ENCODE results near the gene CAPN15. TPM values are rescaled to one million over a fixed set of nuclear protein-coding genes. Genes with fewer than 3 reads are reported as not detected.

Gene CAPN15
- total and polyA plus RNA-seq, 2 of the 4 experiments (the other 2 are of a cell fraction), result 9.3 to 24.3 TPM

DNA sequence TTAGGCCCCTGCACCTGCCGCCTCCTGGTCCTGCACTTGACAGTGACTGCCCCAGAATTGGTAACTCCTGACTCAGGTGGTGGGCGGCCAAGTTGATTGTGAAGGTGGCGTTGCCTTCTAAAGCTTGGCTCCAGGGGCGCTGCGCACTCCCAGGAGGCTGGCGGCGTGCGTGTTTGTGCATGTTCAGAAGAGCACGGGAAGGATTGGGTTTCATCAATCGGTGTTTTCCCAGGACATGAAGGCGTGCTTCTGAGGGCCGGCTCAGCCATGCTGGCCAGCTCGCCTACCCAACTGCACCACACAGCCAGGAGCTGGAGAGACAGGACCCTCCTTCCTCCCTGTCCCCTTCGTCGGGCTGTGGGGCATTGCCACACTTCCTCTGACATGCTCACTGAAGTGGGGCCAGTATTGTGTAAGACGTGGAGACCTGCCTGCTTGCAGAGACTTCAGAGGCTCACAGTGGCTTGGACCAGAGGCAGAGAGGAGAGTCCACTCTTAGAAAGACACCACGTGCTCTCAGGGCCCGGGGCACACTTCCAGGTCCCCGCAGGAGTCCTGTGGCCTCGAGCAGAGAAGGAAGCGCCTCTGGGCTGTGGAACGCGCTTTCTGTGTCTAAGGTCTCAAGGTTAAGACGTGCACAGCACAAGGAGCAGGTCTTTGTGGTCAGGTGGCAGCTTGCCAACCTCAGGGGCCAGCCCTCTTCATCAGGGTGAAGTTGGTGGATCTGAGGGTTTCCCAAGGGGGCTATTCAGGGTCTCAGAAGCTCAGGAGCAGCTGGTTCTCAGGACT, 65.2 kb downstream of the CAPN15 start:
- H3K23ac ChIP-seq (ENCODE audit: low read depth, low read length), result no peak overlapping the region
- ChIA-PET CTCF (no interaction called here), POLR2A (ENCODE audit: unreplicated experiment) (interaction anchor here (0.5 kb wide), 1 partner anchor 51 kb away, joined by 20 read pairs; no protein-coding TSS in a partner anchor)
- H4K91ac ChIP-seq (ENCODE audit: insufficient read depth, low read depth, low read length), result no peak overlapping the region
- no peak overlapping the region for H2AFZ ChIP-seq (replicated peaks; ENCODE audit: low read length, poor library complexity)
- H2BK120ac ChIP-seq (ENCODE audit: low read depth, low read length), result no peak overlapping the region
- ATAC-seq (ENCODE audit: low read depth) (no peak), DNase-seq (no peak)
- H2AK9ac ChIP-seq (replicated peaks; ENCODE audit: low read depth, low read length, poor library complexity), result peak overlapping the region; percentile 5
- no peak overlapping the region for H4K5ac ChIP-seq (ENCODE audit: low read depth, low read length)
- peaks cover 31 to 82% of the 10 kb centered on the region in 2 experiments; a peak in 3 of 4 replicates for H3K79me1 ChIP-seq (ENCODE audit: low read depth in 1 of 2, low read length in 2 of 2)
- H3K9me1 ChIP-seq (ENCODE audit: insufficient read depth, low read length), result peaks cover 12% of the 10 kb centered on the region; the same call in 1 of the 2 replicates
- 94% methylated on average over 12 of the region's 24 CpGs; no CpG with 5 or more reads in 1 of the 2 experiments for WGBS, 2 experiments (ENCODE audit: extremely low coverage in 2 of 2, insufficient read length in 1 of 2)
- TF ChIP-seq FOS (IDR thresholded peaks at IDR 0.05; ENCODE audit: low read depth, low read length) (no peak), CEBPB (IDR thresholded peaks at IDR 0.05; ENCODE audit: low read depth, low read length) (peak; percentile 56)
- TF ChIP-seq, protein P1, sequence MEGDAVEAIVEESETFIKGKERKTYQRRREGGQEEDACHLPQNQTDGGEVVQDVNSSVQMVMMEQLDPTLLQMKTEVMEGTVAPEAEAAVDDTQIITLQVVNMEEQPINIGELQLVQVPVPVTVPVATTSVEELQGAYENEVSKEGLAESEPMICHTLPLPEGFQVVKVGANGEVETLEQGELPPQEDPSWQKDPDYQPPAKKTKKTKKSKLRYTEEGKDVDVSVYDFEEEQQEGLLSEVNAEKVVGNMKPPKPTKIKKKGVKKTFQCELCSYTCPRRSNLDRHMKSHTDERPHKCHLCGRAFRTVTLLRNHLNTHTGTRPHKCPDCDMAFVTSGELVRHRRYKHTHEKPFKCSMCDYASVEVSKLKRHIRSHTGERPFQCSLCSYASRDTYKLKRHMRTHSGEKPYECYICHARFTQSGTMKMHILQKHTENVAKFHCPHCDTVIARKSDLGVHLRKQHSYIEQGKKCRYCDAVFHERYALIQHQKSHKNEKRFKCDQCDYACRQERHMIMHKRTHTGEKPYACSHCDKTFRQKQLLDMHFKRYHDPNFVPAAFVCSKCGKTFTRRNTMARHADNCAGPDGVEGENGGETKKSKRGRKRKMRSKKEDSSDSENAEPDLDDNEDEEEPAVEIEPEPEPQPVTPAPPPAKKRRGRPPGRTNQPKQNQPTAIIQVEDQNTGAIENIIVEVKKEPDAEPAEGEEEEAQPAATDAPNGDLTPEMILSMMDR (conservative IDR thresholded peaks at IDR 0.05; ENCODE audit: low read depth, low read length), result no peak
- H3K18ac ChIP-seq (ENCODE audit: low read depth, low read length), result no peak overlapping the region
- no peak overlapping the region for H3K27ac ChIP-seq (ENCODE audit: insufficient read depth, low read length)
- no peak overlapping the region for H2BK20ac ChIP-seq (ENCODE audit: low read depth, low read length)
- H3K14ac ChIP-seq (replicated peaks; ENCODE audit: low read depth, low read length), result no peak overlapping the region
- peaks cover 63% of the 10 kb centered on the region for H4K20me1 ChIP-seq (ENCODE audit: insufficient read depth, low read length)
- no peak overlapping the region for H3K4ac ChIP-seq (ENCODE audit: low read depth, low read length)
- H3K36me3 ChIP-seq (ENCODE audit: control insufficient read depth, insufficient read depth, low read length), result peaks cover 5% of the 10 kb centered on the region; the same call in 1 of the 2 replicates
- H2BK5ac ChIP-seq (ENCODE audit: low read depth, low read length, poor library complexity, severe bottlenecking), result no peak overlapping the region
- no TSS peak for BruUV-seq (replicated peaks)
- dilution Hi-C loops (cut with HindIII; ENCODE audit: low sequenced_read_pairs, unreplicated experiment), result no loop called here
- H4K8ac ChIP-seq (ENCODE audit: low read depth in 2 of 2, low read length in 2 of 2), result no peak overlapping the region
- H3K9me3 ChIP-seq (ENCODE audit: control insufficient read depth, insufficient read depth, low read length), result no peaks in the 10 kb centered on the region
- no peak overlapping the region for H3K9ac ChIP-seq (ENCODE audit: low read depth, low read length)
- H3K56ac ChIP-seq (ENCODE audit: extremely low read depth, insufficient read depth, low read length), result no peak overlapping the region
- intact Hi-C loops (cut with micrococcal nuclease), result no loop called here
- H3K4me3 ChIP-seq (ENCODE audit: insufficient read depth, low read depth, low read length), result no peak overlapping the region
- peaks cover 11% of the 10 kb centered on the region for H3K4me1 ChIP-seq (ENCODE audit: control insufficient read depth, insufficient read depth, low read length)
- in situ Hi-C loops (cut with MboI; ENCODE audit: low sequenced_read_pairs), result no loop called here
- no peaks in the 10 kb centered on the region for H3K27me3 ChIP-seq (ENCODE audit: control insufficient read depth, insufficient read depth, low read length)
- no peak overlapping the region for H2BK15ac ChIP-seq (ENCODE audit: low read depth, low read length)
- H2AK5ac ChIP-seq (ENCODE audit: low read depth, low read length), result no peak overlapping the region
- H3K4me2 ChIP-seq (ENCODE audit: low read depth, low read length), result no peak overlapping the region

Measured in IMR-90 (cell line).